GM23338 (cell line): Measurements from ENCODE around the gene FKBP1B. TPM values are rescaled to one million over a fixed set of nuclear protein-coding genes. Genes with fewer than 3 reads are reported as not detected.
"Not testable (repeated sequence)": the region's sequence is repeated elsewhere in the genome, so short reads cannot be mapped to it uniquely, and the experiment has no call there.

Source experiments
- ATAC-seq: fragments of 200-7000 bp; cut with Tn5 transposase; 3 replicates; pipeline ENCODE4 v1.9.1; 2020
- DNase-seq: peaks from one replicate; pipeline ENCODE4 v3.0.0-alpha.2; 2015; ENCODE audit warnings: low spot score
- H2AFZ ChIP-seq: fragments of 200-600 bp; sonication (generic); 2 replicates; pipeline ENCODE4 v1.8.0; 2016; ENCODE audit warnings: antibody characterized with exemption, mild to moderate bottlenecking, moderate library complexity
- H3F3A ChIP-seq: fragments of 200-600 bp; sonication (generic); replicated peaks from 2 replicates; pipeline ENCODE4 v1.8.0; 2017; ENCODE audit warnings: antibody characterized with exemption, mixed run types, low read depth
- H3K27ac ChIP-seq: fragments of 200-600 bp; sonication (generic); 2 replicates; pipeline ENCODE4 v1.6.1; 2016; ENCODE audit warnings: low read depth
- H3K27me3 ChIP-seq: fragments of 200-600 bp; sonication (generic); 2 replicates; pipeline ENCODE4 v1.8.0; 2016; ENCODE audit warnings: mild to moderate bottlenecking, mixed run types, moderate library complexity; ENCODE audit not compliant: insufficient read depth
- H3K36me3 ChIP-seq: fragments of 200-600 bp; sonication (generic); 2 replicates; pipeline ENCODE4 v1.8.0; 2016; ENCODE audit warnings: mild to moderate bottlenecking; ENCODE audit not compliant: insufficient read depth
- H3K4me1 ChIP-seq: fragments of 200-600 bp; sonication (generic); 2 replicates; pipeline ENCODE4 v1.8.0; 2016; ENCODE audit warnings: mild to moderate bottlenecking, moderate library complexity; ENCODE audit not compliant: insufficient read depth
- H3K4me2 ChIP-seq: fragments of 200-600 bp; sonication (generic); 2 replicates; pipeline ENCODE4 v1.7.1; 2017; ENCODE audit warnings: mixed run types
- H3K4me3 ChIP-seq: fragments of 200-600 bp; sonication (generic); 2 replicates; pipeline ENCODE4 v1.6.1; 2016; ENCODE audit warnings: mixed run types
- H3K79me2 ChIP-seq: fragments of 200-600 bp; sonication (generic); replicated peaks from 2 replicates; pipeline ENCODE4 v1.8.0; 2017; ENCODE audit warnings: mild to moderate bottlenecking; ENCODE audit not compliant: insufficient read depth
- H3K9me2 ChIP-seq: fragments of 200-600 bp; sonication (generic); 2 replicates; pipeline ENCODE4 v1.8.0; 2017; ENCODE audit not compliant: insufficient read depth
- H4K20me1 ChIP-seq: fragments of 200-600 bp; sonication (generic); replicated peaks from 2 replicates; pipeline ENCODE4 v1.8.0; 2017; ENCODE audit warnings: mild to moderate bottlenecking; ENCODE audit not compliant: insufficient read depth
- H3K27ac Mint-ChIP-seq: 2 replicates; pipeline ENCODE4 v1.8.0; 2020; ENCODE audit warnings: inconsistent platforms, mild to moderate bottlenecking, moderate library complexity, mixed read lengths
- H3K27me3 Mint-ChIP-seq: 3 replicates; pipeline ENCODE4 v1.8.0; 2022; ENCODE audit warnings: low read depth, mild to moderate bottlenecking, moderate library complexity, mixed read lengths, inconsistent platforms; ENCODE audit not compliant: insufficient read depth, poor library complexity
- H3K36me3 Mint-ChIP-seq: 3 replicates; pipeline ENCODE4 v1.8.0; 2021; ENCODE audit warnings: low read depth, mild to moderate bottlenecking, inconsistent platforms, moderate library complexity, mixed read lengths
- H3K4me1 Mint-ChIP-seq: 3 replicates; pipeline ENCODE4 v1.8.0; 2020; ENCODE audit warnings: mild to moderate bottlenecking, inconsistent platforms, mixed read lengths
- H3K4me3 Mint-ChIP-seq: 3 replicates; pipeline ENCODE4 v1.8.0; 2021; ENCODE audit warnings: moderate library complexity, mild to moderate bottlenecking, inconsistent platforms, mixed read lengths
- H3K9me3 Mint-ChIP-seq: 3 replicates; pipeline ENCODE4 v1.8.0; 2020; ENCODE audit warnings: moderate library complexity, mild to moderate bottlenecking, inconsistent platforms, mixed read lengths
- ZNF462 ChIP-seq: fragments of 250-450 bp; sonication (Bioruptor Pico); IDR thresholded peaks from 2 replicates; pipeline ENCODE4 v1.5.0; 2020; ENCODE audit warnings: mild to moderate bottlenecking, moderate library complexity
- polyA plus RNA-seq: library from polyadenylated mRNA; unstranded; fragments of >200 nt; fragmentation: Nextera tagmentation; extraction: Ambion mirVana; gene quantifications from 2 replicates; pipeline ENCODE4 v1.2.1, GENCODE V29; 2016
- total RNA-seq: library from RNA; depleted of rRNA; stranded (reverse); fragments of >200 nt; shearing (Covaris generic); gene quantifications from 2 replicates; pipeline ENCODE4 v1.2.3, GENCODE V29; 2014
- TF ChIP-seq, protein P1 (sequence below), 2 experiments: fragments of 200-600 bp in 1 of 2; sonication (generic) in 1 of 2; conservative IDR thresholded peaks; 2 replicates each; pipeline versions ENCODE4 v1.5.1 to v1.6.1; 2016 to 2017; ENCODE audit warnings: antibody characterized with exemption in 2 of 2, low read depth in 2 of 2, mild to moderate bottlenecking in 2 of 2, moderate library complexity in 1 of 2

The FKBP1B gene
- total and polyA plus RNA-seq, 2 experiments from 2014 or later, result 48.2 to 77.1 TPM

- TF ChIP-seq ZNF462 (CRISPR knock-in tag), result no peak
- TF ChIP-seq, protein P1, sequence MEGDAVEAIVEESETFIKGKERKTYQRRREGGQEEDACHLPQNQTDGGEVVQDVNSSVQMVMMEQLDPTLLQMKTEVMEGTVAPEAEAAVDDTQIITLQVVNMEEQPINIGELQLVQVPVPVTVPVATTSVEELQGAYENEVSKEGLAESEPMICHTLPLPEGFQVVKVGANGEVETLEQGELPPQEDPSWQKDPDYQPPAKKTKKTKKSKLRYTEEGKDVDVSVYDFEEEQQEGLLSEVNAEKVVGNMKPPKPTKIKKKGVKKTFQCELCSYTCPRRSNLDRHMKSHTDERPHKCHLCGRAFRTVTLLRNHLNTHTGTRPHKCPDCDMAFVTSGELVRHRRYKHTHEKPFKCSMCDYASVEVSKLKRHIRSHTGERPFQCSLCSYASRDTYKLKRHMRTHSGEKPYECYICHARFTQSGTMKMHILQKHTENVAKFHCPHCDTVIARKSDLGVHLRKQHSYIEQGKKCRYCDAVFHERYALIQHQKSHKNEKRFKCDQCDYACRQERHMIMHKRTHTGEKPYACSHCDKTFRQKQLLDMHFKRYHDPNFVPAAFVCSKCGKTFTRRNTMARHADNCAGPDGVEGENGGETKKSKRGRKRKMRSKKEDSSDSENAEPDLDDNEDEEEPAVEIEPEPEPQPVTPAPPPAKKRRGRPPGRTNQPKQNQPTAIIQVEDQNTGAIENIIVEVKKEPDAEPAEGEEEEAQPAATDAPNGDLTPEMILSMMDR (conservative IDR thresholded peaks at IDR 0.05; ENCODE audit: low read depth in 2 of 2), result no peak
Observed at GRCh38 chr2:24107336-24107735, 57.8 kb downstream of the FKBP1B start (continued).

DNA sequence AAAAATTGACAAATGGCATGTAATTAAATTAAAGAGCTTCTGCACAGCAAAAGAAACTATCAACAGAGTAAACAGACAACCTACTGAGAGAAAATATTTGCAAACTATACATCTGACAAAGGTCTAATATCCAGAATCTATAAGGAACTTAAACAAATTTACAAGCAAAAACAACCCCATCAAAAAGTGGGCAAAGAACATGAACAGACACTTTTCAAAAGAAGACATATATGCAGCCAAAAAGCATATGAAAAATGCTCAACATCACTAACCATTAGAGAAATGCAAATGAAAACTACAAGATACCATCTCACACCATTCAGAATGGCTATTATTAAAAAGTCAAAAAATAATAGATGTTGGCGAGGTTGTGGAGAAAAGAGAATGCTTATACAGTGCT is 59.9 kb downstream of the FKBP1B start:
- H3F3A ChIP-seq, H2AFZ ChIP-seq, H3K36me3 Mint-ChIP-seq, ATAC-seq, H3K79me2 ChIP-seq, H3K4me2 ChIP-seq, H4K20me1 ChIP-seq, H3K9me2 ChIP-seq, H3K4me1 Mint-ChIP-seq, H3K27me3 Mint-ChIP-seq, DNase-seq, H3K27ac Mint-ChIP-seq, H3K27me3 ChIP-seq, H3K36me3 ChIP-seq, H3K4me3 ChIP-seq, H3K4me3 Mint-ChIP-seq, H3K4me1 ChIP-seq, H3K9me3 Mint-ChIP-seq, H3K27ac ChIP-seq: not testable (repeated sequence)
